K562 treated with DMSO at 1 percent for 12 hours (cell line): Measurements from ENCODE around the gene CBARP. TPM values are rescaled to one million over a fixed set of nuclear protein-coding genes. Genes with fewer than 3 reads are reported as not detected.

Source experiments
- total RNA-seq: library from RNA; unstranded; fragments of 300-600 nt; gene quantifications from 2 replicates; pipeline ENCODE4 v1.2.3, GENCODE V29; 2022; ENCODE audit not compliant: insufficient read depth

CBARP gene, protein sequence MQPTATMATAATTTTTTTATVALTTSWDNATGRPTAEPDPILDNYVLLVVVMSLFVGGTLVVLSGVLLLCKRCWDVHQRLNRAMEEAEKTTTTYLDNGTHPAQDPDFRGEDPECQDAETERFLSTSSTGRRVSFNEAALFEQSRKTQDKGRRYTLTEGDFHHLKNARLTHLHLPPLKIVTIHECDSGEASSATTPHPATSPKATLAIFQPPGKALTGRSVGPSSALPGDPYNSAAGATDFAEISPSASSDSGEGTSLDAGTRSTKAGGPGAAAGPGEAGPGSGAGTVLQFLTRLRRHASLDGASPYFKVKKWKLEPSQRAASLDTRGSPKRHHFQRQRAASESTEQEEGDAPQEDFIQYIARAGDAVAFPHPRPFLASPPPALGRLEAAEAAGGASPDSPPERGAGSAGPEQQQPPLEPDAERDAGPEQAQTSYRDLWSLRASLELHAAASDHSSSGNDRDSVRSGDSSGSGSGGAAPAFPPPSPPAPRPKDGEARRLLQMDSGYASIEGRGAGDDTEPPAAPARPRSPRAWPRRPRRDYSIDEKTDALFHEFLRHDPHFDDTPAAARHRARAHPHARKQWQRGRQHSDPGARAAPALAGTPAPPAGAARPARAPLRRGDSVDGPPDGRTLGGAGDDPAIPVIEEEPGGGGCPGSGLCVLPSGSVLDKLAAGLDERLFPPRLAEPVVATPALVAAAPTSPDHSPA
- 5.0 and 7.4 TPM in 2 replicates for total RNA-seq

DNA sequence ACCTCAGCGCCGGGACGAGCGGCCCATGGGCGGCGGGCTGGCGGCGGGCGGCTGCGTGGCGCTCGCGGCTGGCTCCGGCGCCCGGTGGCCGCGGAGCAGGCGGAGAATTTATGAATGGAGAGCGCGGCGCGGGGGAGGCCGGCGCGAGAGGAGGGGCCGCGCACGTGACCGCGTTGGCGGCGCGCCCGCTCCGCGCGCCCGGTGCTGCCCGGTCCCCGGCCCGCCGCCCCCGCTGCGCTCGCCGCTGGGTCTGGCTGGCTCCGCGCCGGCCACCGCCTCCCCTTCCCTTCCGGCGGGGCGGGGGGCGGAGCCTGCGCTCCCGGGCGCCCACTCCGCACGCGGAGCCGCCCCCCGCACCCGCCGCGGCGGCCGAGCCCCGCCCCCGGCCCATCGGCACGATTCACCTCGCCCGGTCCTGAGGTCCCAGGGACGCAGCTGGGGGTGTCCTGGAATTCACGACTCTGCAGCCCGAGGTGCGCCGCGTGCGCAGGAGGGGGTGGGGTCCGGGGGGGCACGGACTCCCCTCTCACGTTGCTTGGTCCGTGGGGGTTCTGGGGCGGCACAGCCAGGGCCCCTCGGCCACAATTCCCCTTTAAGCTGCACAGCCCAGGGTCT is at the start of gene CBARP:
CBARP (minus strand) TSS at position 252 of the 615 bp plus-strand sequence. CDS start 1,905 bp downstream, outside the sequence.

DNA sequence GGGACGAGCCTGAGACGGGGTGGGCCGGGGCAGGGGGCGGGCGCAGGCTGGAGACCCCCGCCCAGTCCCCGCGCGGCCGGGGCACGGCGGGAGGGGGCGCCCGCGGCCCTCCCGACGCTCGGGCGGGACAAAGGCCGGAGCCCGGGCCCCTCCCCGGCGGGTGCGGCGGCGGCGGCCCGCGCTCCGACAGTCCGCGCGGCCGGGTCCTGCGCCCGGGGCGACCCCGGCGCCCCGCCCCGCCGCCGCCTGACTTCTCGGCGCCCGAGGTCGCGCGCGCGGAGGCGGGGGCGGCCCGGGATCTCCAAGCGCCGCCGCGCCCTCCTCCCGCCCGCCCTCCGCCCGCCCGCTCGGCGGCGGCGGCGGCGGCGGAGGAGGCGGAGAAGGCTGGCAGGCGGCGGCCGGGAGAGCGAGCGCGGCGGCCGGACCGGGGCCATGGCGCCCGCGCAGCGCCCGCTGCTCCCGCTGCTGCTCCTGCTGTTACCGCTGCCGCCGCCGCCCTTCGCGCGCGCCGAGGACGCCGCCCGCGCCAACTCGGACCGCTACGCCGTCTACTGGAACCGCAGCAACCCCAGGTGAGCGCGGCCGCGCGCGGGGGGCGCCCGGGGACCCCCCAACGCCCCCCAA is 48.0 kb upstream of the CBARP start, which contains the start of gene EFNA2:
EFNA2 (plus strand) TSS at position 137 of the 624 bp plus-strand sequence; CDS start at position 433, 296 bp downstream.

DNA sequence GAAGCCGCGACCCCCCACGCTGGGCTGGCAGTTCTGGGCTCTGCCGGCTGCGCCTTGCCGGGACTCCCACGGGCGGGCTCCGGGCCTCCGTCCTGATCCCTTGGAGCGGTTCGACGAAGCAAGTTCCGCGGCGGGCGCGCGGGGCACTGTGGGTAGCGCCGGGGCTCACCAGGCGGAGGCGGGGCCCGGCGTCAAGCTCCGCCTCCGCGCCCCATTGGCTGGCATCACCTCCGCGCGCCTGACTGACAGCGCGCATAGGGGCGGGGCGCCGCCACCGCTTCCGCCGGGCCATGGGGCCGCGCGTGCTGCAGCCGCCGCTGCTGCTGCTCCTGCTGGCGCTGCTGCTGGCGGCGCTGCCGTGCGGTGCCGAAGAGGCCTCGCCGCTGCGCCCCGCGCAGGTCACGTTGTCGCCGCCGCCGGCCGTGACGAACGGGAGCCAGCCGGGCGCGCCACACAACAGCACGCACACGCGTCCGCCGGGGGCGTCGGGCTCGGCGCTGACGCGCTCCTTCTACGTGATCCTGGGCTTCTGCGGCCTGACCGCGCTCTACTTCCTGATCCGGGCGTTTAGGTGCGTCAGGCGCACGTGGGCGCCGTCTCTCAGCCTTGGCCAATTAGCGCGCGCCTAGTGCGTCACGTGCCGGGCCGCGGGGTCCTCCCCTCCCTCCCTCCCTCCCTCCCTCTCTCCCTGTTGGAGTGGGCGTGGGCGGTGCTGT is 37.6 kb upstream of the CBARP start, which contains the start of gene FAM174C:
FAM174C (plus strand) TSS at position 271 of the 716 bp plus-strand sequence; CDS start at position 291, 20 bp downstream.

DNA sequence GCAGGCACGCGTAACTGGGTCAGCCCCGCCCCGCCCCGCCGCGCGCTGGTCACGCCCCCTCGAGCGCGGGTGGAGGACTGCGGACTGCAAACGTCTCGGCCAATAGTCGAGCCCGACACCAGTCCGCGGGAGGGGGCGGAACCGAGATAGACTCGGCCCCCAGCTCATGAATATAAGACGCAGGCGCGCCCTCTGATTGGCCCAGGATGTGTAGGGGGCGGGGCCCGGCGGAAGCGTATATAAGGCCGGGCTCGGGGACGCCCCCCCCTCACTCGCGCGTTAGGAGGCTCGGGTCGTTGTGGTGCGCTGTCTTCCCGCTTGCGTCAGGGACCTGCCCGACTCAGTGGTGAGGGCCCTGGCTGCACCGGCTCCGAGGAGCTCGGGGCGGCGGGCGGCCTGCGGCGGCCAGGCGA is 31.3 kb upstream of the CBARP start, which contains the start of gene CIRBP:
CIRBP (plus strand) TSS at position 268 of the 413 bp plus-strand sequence. CDS start 1,602 bp downstream, outside the sequence.

DNA sequence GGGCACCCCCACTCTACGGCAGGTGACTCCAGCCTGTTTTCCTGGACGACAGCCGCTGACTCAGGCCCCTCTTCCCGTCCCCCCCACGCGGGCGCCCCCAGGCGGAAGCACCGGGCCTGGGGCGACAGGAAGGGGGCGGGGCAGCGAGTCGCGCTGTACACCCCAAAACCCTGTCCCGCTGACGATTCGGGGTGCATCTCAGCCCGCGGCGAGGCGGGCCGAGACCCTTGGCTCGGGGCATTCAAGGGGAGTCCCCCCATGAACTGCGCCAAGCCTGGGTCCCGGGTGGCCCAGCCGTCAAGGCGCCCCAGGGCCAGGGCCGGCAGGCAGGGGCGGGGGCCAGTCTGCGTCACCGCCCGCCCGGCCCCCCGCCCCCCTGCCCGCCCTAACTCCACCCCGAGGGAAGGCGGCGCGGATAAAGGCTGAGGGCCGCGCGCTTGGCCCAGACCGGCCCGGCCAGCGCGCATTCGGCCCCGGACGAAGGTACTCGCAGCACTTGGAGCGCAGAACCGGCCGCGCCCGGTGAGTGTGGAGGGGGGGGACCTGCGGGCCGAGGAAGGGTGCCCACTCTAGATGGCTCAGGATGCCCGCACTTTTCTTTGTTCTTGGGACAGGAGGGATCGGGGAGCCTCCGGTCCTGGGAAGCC is 10.5 kb upstream of the CBARP start, which contains the start of gene MIDN:
MIDN (plus strand) TSS at position 445 of the 647 bp plus-strand sequence. CDS start 1,714 bp downstream, outside the sequence.

DNA sequence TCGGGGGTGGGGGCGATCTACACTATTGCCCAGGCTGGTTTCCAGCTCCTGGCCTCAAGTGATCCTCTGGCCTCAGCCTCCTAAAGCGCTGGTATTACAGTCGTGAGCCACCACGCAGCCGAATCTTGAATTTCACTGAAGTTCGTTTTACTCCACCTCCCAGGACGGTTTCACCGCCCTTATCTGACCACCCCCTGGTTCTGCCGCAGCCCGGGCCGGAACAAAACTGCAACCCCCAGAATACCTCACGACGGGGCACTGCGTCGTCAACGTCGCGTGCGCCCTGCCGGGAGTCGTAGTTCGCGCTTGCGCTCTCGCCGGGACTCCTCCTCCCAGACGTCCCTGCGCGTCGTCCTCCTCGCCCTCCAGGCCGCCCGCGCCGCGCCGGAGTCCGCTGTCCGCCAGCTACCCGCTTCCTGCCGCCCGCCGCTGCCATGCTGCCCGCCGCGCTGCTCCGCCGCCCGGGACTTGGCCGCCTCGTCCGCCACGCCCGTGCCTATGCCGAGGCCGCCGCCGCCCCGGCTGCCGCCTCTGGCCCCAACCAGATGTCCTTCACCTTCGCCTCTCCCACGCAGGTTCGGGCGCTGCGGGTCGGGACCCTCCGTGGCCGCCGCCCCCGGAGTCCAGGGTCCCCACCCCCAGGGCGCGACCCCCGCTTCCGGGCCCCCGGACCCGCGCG is 3.8 kb upstream of the CBARP start, which contains the start of gene ATP5F1D:
ATP5F1D (plus strand) TSS at position 335 of the 679 bp plus-strand sequence; CDS start at position 435, 100 bp downstream.

DNA sequence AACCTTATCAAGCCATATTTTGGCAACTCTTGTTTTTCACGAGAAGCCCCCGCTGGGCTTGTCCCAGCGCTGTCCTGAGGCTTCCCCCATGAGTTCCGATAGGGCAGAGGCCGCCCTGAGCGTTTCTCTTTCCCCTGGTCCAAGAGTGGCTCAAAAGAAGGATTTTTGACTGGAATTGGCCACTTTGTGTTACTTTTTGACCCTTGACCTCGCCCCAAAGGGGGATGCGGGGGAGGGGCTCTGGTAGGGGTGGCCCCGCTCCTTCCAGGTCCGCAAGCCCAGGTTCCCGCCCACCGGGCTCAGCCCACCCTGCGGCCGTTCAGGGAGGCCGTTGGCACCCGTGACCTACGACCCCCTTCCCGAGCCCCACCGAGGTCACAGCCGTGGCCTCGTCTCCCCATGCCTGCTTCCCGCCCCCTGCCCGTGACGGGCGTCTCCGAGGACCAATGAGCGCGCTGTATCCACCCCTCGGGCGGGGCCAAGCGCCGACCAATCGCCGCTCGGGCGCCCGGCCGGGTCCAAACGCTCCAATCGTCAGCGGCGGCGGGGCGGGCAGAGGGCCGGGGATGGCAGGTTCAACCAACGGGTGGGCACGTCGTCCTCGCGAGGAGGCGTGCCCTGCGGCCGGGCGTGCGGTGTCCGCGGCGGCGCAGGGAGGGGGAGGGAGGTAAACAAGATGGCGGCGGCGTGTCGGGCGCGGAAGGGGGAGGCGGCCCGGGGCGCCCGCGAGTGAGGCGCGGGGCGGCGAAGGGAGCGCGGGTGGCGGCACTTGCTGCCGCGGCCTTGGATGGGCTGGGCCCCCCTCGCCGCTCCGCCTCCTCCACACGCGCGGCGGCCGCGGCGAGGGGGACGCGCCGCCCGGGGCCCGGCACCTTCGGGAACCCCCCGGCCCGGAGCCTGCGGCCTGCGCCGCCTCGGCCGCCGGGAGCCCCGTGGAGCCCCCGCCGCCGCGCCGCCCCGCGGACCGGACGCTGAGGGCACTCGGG is 32.4 kb downstream of the CBARP start, which contains the start of gene STK11:
STK11 (plus strand) TSS at position 665 of the 986 bp plus-strand sequence. CDS start 1,136 bp downstream, outside the sequence.

Other genes with a start within 250 kb of the CBARP start
- gene GRIN3B, start 237.6 kb downstream of the CBARP start, total RNA-seq: 0.59 TPM in 1 of 2 replicates, not detected in the other
- gene TMEM259, start 216.9 kb downstream of the CBARP start, total RNA-seq: 149 and 231 TPM in 2 replicates
- not detected in 2 replicates for gene RNU6-2, start 216.5 kb downstream of the CBARP start, total RNA-seq
- gene CNN2, start 211.4 kb downstream of the CBARP start, total RNA-seq: 72.3 and 126 TPM in 2 replicates
- 33.8 and 70.2 TPM in 2 replicates for gene ABCA7, start 197.9 kb downstream of the CBARP start, total RNA-seq
- gene ARHGAP45, start 170.8 kb downstream of the CBARP start, total RNA-seq: 12.9 and 15.4 TPM in 2 replicates
- gene POLR2E, start 142.6 kb downstream of the CBARP start, total RNA-seq: 194 and 270 TPM in 2 replicates
- 819 and 1,195 TPM in 2 replicates for gene GPX4, start 134.0 kb downstream of the CBARP start, total RNA-seq
- gene SBNO2, start 63.7 kb downstream of the CBARP start, total RNA-seq: 23.7 and 35.0 TPM in 2 replicates
- gene STK11, start 32.2 kb downstream of the CBARP start, total RNA-seq: 110 and 120 TPM in 2 replicates
- 293 and 447 TPM in 2 replicates for gene ATP5F1D, start 3.7 kb upstream of the CBARP start, total RNA-seq
- gene MIDN, start 10.6 kb upstream of the CBARP start, total RNA-seq: 28.3 and 68.2 TPM in 2 replicates
- 119 and 138 TPM in 2 replicates for gene CIRBP, start 31.3 kb upstream of the CBARP start, total RNA-seq
- gene FAM174C, start 37.5 kb upstream of the CBARP start, total RNA-seq: 61.8 and 96.0 TPM in 2 replicates
- not detected in 2 replicates for gene EFNA2, start 47.9 kb upstream of the CBARP start, total RNA-seq
- gene NDUFS7, start 145.9 kb upstream of the CBARP start, total RNA-seq: 307 and 468 TPM in 2 replicates
- 43.2 and 56.4 TPM in 2 replicates for gene GAMT, start 163.5 kb upstream of the CBARP start, total RNA-seq
- 92.5 and 122 TPM in 2 replicates for gene DAZAP1, start 169.6 kb upstream of the CBARP start, total RNA-seq
- gene RPS15, start 200.4 kb upstream of the CBARP start, total RNA-seq: 5,123 and 6,382 TPM in 2 replicates
- 1.0 TPM in 1 of 2 replicates, not detected in the other for gene APC2, start 212.1 kb upstream of the CBARP start, total RNA-seq
- gene C19orf25, start 241.2 kb upstream of the CBARP start, total RNA-seq: 30.4 and 46.1 TPM in 2 replicates